ENCODE measurements around the gene SF1.

SF1 gene

DNA sequence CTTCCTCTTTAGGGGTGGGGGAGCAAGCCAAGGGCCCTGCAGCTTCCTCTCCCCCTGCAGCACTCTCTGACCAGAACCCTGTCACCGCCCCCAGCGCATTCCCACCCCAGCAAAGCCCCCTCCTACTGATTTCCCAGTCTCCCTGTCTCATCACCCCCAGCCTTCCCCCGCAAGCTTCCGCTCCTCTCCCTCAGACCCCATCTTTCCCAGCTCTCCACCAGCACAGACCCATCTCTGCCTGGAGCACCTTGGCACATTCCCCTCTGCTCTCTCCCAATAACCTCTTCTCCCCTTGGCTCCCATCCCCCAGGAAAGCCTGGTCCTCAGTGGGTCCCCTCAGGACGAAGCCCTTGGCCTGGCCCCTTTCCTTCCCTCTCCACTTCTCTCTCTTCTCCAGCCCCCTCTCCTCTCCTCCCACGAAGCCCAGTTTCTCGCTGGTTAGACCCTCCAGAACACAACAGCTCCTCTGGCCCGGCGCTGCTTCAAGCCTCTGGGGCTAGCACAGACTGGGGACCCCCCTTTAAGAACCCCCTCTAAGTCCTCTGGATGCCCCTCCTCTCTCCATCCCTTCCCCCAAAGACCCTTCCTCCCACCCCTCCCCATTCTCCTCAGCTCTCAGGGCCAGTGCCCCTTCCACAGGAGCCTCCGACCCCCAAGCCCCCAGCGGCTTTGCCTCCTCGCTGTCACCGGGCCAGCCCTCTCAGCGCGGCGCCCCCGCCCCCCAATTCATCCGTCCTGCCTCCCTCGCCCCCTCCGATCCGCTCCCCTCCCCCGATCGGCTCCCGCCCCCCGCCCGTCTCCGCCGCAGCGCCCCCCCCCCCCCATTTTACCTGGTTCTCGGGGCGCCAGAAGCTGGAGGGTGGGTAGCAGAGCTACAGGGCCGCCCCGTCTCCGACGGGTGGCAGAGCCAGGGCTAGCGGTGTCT, 55.9 kb downstream of the SF1 start:
- DNase-seq, result no peak

DNA sequence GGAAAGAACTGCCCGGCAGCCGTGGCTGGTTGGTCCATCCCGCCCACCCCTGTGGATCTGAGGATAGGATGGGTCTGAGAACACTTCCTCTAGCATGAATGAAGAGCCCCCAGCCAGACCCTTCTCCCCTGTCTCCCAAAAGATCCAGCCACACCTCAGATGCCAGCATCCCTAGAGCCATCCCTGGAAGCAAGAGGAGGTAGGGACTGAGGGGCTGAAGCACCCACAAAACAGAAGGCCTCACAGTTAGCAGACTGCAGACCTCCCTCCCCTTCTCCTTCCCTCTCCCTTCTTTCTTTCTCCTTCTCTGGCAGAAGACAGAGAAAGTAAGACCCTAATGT, 57.0 kb downstream of the SF1 start:
- no peak for DNase-seq

DNA sequence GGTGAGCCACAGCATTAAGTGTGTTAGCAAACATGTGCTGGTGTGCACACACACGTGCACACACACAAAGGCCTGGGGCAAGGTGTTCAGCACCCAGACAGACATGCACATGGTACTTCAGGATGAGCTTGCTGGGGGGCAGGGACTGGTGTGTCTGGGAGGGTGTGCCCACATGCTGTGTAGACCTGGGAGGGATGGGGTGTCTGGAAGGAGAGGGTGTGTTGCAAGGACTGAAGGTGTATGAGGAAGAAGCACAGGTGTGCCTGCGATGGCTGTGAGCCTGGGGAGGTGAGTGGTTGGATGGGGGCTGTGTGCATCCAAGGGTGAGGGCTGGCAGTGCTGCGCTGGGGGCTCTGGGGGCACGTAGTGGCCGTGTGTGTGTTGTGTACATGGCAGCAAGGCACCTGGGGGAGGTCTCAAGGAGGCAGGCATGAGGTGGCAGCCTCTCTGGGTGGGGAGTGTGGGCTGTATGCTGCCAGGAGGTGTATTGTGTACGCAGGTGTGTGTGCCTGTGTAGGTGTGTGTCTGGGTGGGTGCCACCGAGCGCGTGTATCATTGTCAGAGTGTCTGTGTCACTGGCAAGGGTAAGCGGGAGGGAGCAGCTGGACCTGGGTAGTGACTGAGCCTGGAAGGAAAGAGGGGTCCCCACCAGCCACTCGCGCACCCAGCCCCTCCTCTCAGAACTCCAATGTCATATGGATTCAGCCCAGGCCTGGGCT, 57.5 kb downstream of the SF1 start:
- DNase-seq, result no peak

DNA sequence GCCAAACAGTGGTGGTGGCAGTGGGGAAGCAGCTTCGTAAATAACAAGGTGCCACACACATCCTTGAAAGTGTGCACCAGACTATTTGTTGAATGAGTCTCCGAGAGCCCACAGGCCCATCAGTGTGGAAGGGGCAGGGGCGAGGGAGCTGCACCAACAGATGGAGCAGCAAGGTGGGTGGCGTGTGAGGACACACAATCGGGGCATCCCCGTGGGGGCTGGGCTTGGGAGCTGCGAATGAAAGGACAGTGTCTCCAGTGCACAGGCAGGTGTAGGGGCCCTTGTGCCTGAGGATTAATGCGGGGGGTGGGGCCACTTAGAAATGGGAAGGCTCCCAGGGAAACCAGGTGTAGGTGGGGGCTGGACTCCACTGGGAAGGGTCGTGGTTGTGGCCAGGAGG, 58.2 kb downstream of the SF1 start:
- DNase-seq, result no peak

- no peak for DNase-seq
Observed at GRCh38 chr11:64719406-64719805, 58.9 kb downstream of the SF1 start.

DNA sequence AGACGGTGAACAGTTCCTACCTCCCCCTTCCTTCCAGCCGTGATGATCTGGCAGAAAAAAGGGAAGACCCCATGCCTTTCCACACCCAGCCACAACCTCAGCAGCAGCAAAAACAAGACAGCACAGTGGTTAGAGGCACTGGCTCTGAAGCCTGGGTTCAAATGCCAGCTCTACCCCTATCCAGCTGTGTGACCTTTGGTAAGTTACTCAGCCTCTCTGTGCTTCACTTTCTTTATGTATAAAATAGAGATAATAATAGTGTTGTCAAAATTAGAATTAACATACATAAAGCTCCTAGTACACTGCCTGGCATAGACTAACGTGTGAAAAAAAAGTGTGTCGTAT, 59.6 kb downstream of the SF1 start:
- no peak for DNase-seq

DNA sequence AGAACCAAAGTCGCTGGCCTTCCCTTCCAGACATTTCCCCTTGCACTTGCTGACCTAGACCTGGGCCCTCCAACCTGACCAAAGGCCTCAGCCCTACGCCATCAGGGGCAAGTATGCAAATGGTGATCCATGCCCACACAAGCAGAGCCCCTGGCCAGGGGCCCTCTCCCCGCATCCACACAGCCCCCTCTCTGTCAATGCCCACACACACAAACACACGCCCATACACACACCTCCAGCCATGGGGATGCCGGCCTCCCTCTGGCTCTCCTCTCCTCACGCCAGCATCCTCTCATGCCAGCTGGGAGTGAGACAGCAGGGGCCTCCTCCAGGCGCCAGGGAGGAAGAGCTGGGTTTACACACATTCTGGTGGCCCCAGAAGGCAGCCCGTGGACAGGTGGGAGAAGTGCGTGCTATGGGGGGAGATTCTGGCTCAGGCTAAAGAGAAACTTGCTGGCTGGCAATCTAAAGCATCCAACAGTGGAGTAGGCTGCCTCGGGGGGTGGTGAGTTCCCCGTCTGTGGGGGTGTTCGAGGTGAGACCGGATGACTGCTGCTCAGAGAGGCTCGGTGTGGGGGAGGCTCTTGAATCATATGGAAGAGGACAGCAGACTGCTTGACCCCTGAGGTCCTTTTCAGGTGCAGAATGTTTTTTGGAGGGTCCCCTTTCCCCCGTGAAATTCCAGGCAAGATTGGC, 60.1 kb downstream of the SF1 start:
- no peak for DNase-seq

DNA sequence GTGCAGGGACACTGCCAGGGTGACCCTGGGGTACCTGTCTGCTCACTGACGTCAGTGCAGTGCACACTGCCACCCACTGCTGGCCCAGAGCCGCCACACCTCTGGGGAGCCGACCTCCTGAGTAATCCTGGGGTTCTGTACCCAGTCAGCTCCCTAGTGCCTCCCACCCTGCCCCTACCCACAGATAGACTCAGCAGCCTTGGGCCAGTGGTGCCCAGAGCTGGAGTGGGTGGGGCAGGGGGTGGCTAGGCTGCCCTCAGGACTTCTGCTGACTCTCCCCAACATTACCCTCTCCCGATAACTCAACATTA, 61.1 kb downstream of the SF1 start:
- no peak for DNase-seq

DNA sequence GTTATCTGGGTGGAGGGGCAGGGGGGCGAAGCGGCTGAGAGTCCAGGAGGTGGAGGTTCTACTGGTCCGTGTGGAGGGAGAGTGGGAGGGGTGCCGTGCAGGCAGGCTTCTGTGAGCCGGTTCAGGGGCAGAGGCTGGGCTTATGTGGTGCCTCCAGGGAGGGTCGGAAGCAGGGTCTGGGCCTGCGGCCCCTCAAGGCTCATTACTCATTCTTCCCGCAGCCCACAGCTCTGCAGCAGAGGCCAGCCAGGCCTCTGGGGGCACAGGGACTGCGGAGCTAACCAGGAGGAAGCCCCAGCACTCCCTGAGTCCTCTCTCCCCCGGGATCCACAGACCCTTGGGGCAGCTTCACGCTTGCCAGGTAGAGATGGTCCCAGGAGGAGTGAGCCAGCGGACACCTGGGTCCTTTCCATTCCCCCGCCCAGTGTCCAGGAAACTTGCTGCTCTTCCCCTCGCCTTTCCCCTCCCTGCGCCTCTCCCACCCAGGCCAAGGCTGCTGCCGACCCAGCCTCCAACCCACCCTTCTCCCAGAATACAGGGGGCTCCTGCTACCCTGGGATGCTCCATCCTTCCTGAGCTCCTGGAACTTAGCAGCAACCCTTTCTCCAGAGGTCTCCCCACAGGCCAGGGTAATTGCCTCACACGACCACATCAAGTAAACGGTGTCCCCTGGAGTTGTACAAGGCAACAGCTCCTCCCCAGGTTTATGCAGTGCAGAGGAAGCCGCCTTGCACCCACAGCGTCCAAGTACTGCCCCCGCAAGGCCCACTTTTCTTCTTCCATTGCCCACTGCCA, 61.7 kb downstream of the SF1 start:
- DNase-seq, result no peak

- no peak for DNase-seq
Observed at GRCh38 chr11:64715756-64716472, 62.4 kb downstream of the SF1 start.

- no peak for DNase-seq
Observed at GRCh38 chr11:64715110-64715509, 63.2 kb downstream of the SF1 start.

- DNase-seq, result no peak
Observed at GRCh38 chr11:64714666-64715065, 63.7 kb downstream of the SF1 start.

All from stimulated activated CD8-positive, alpha-beta memory T cell treated with anti-CD3 and anti-CD28 coated beads, Interleukin-4, amount 100 ng/mL, for 48 hours (primary cell).